ENCODE results near the gene PCMTD2. TPM values are rescaled to one million over a fixed set of nuclear protein-coding genes. Genes with fewer than 3 reads are reported as not detected.

PCMTD2 gene
- total and polyA plus RNA-seq, 2 of the 8 experiments (the other 6 are each of a cell fraction or from before 2014, with no cell fraction given), result 21.4 to 55.1 TPM

DNA sequence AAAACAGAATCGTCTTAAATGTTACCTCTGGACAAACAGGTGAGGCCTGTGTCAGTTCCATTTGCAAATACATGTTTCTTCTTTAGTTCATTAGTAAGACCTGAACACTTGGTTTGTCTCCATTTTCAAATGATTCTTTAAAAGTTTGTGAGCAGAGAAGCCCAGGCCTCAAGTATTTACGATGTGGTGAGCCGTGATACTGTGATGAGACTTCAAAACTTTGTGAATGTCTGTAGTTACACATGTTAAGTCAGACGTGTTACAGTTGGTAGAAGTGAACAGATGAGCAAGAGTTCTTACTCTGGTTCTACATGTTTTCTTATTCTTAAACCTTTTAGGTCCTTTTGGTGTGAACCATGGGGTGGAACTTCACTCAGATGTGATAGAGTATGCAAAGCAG, 8.5 kb downstream of the PCMTD2 start:
- Histone ChIP-seq H4K91ac (replicated peaks; ENCODE audit: insufficient read length, low read length) (no peak overlapping the region), H2BK15ac (ENCODE audit: low read length) (no peak overlapping the region), H2BK5ac (ENCODE audit: low read depth, low read length) (no peak overlapping the region), H4K5ac (ENCODE audit: insufficient read length, low read depth, low read length) (no peak overlapping the region), H3K4me2 (ENCODE audit: insufficient read depth in 1 of 2, low read depth in 2 of 2, low read length in 2 of 2) (no peak overlapping the region), H3K79me2 (ENCODE audit: control insufficient read depth in 1 of 2, insufficient read depth in 2 of 2, low read length in 2 of 2) (peaks cover 0 to 11% of the 10 kb centered on the region in 2 experiments; a peak in 2 of 4 replicates), H3K27ac (ENCODE audit: low read depth, low read length) (no peak overlapping the region), H2AK5ac (ENCODE audit: low read depth, low read length) (no peak overlapping the region), H4K8ac (ENCODE audit: extremely low read depth, insufficient read depth, low read length) (no peak overlapping the region), H2BK20ac (ENCODE audit: low read length) (no peak overlapping the region), H3K4ac (replicated peaks; ENCODE audit: insufficient read length, low read depth, low read length) (no peak overlapping the region), H3K9me3 (ENCODE audit: insufficient read depth in 2 of 2, low read depth in 1 of 2, low read length in 1 of 2) (no peaks in the 10 kb centered on the region), H3K18ac (ENCODE audit: extremely low read depth, low read length) (no peak overlapping the region), H2BK12ac (ENCODE audit: low read depth, low read length) (no peak overlapping the region), H3K4me1 (replicated peaks in 1 of 4; ENCODE audit: control insufficient read depth in 3 of 4, insufficient read depth in 4 of 4, low read length in 3 of 4) (peaks cover 0 to 3% (median under 1%) of the 10 kb centered on the region in 4 experiments; a peak in 3 of 7 replicates), H3K79me1 (ENCODE audit: low read depth, low read length) (no peaks in the 10 kb centered on the region; the same call in 1 of the 2 replicates), H3K36me3 (ENCODE audit: control insufficient read depth in 2 of 4, insufficient read depth in 4 of 4, low read length in 3 of 4) (peaks cover 0 to 9% (median 2%) of the 10 kb centered on the region in 4 experiments; a peak in 3 of 8 replicates), H3K23me2 (ENCODE audit: low read depth, low read length) (no peaks in the 10 kb centered on the region), H2BK120ac (replicated peaks; ENCODE audit: low read depth, low read length) (no peak overlapping the region), H3K56ac (replicated peaks; ENCODE audit: insufficient read length, low read depth, low read length) (no peak overlapping the region), H2AFZ (ENCODE audit: low read length) (no peak overlapping the region), H3K9ac (replicated peaks in 1 of 4; ENCODE audit: extremely low read depth in 1 of 4, low read depth in 3 of 4, low read length in 3 of 4) (peak overlapping the region in 1 of 4 experiments; percentile 10; a peak in 1 of 7 replicates), H3K4me3 (ENCODE audit: extremely low read depth in 1 of 4, insufficient read depth in 2 of 4, low read depth in 3 of 4, low read length in 4 of 4) (no peak overlapping the region), H3K27me3 (replicated peaks in 1 of 4; ENCODE audit: control insufficient read depth in 3 of 4, extremely low read depth in 1 of 4, insufficient read depth in 3 of 4, low read length in 3 of 4) (no peaks in the 10 kb centered on the region), H3K14ac (ENCODE audit: insufficient read length) (no peak overlapping the region), H4K20me1 (replicated peaks in 1 of 2; ENCODE audit: control insufficient read depth in 1 of 2, insufficient read depth in 2 of 2, low read length in 2 of 2) (peaks cover 4 to 7% of the 10 kb centered on the region in 2 experiments), H3K23ac (ENCODE audit: insufficient read length) (no peak overlapping the region)
- ChIA-PET CTCF (ENCODE audit: partially characterized antibody) (no interaction called here), POLR2A (ENCODE audit: partially characterized antibody) (no interaction called here)
- WGBS, 2 experiments (ENCODE audit: extremely low coverage in 1 of 2, insufficient coverage in 1 of 2, insufficient read length in 1 of 2, insufficient replicate concordance in 2 of 2, low coverage in 1 of 2, low lambda C conversion rate in 2 of 2, missing lambda C conversion rate in 1 of 2), result 91% methylated on average over 4 of the region's 4 CpGs; no CpG with 5 or more reads in 1 of the 2 experiments
- DNase-seq (ENCODE audit: low read depth in 1 of 2, low spot score in 2 of 2) (no peak), FAIRE-seq (no peak)
- TF ChIP-seq NRF1 (IDR thresholded peaks at IDR 0.05; ENCODE audit: low read depth, low read length) (no peak), YY1 (IDR thresholded peaks at IDR 0.05; ENCODE audit: low read depth, low read length) (no peak), BACH1 (IDR thresholded peaks at IDR 0.05; ENCODE audit: low read length) (no peak), JUND (IDR thresholded peaks at IDR 0.05; ENCODE audit: low read length) (no peak), POU5F1 (IDR thresholded peaks at IDR 0.05; ENCODE audit: low read depth, low read length) (no peak), GTF2F1 (IDR thresholded peaks at IDR 0.05; ENCODE audit: borderline replicate concordance, low read depth, low read length) (no peak), ASH2L (IDR thresholded peaks at IDR 0.05; ENCODE audit: low read length) (no peak), RBBP5 (IDR thresholded peaks at IDR 0.05; ENCODE audit: borderline replicate concordance, low read depth, low read length) (no peak), CEBPB (IDR thresholded peaks at IDR 0.05; ENCODE audit: low read depth, low read length) (no peak)
- TF ChIP-seq, protein P1, sequence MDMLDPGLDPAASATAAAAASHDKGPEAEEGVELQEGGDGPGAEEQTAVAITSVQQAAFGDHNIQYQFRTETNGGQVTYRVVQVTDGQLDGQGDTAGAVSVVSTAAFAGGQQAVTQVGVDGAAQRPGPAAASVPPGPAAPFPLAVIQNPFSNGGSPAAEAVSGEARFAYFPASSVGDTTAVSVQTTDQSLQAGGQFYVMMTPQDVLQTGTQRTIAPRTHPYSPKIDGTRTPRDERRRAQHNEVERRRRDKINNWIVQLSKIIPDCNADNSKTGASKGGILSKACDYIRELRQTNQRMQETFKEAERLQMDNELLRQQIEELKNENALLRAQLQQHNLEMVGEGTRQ (IDR thresholded peaks at IDR 0.05; ENCODE audit: low read length), result no peak
- TF ChIP-seq, protein P2, sequence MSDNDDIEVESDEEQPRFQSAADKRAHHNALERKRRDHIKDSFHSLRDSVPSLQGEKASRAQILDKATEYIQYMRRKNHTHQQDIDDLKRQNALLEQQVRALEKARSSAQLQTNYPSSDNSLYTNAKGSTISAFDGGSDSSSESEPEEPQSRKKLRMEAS (IDR thresholded peaks at IDR 0.05), result no peak
